HG02981 (cell line): ENCODE measurements around the gene ATF5.
"Not testable (repeated sequence)": the region's sequence is repeated elsewhere in the genome, so short reads cannot be mapped to it uniquely, and the experiment has no call there.

ENCODE experiments used
- ATAC-seq: cut with Tn5 transposase; IDR thresholded peaks from one replicate; pipeline ENCODE4 v1.9.1; 2021; ENCODE audit warnings: mild to moderate bottlenecking, moderate library complexity; ENCODE audit not compliant: unreplicated experiment

ATF5 gene

DNA sequence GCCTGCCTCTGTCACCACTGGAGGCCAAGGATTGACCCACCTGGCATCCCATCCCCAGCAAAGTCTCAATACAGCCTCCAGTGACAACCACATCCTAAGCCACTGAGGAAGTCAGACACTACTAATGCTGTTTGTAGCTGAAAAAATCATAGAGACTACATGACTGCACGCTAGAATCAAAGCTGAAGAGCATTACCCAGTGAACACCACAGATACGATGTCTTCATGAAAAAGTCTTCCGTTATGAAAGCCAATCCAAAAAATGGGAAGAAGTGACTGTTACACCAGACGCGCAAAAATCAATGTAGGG is 11.4 kb downstream of the ATF5 start:
- ATAC-seq = no peak

DNA sequence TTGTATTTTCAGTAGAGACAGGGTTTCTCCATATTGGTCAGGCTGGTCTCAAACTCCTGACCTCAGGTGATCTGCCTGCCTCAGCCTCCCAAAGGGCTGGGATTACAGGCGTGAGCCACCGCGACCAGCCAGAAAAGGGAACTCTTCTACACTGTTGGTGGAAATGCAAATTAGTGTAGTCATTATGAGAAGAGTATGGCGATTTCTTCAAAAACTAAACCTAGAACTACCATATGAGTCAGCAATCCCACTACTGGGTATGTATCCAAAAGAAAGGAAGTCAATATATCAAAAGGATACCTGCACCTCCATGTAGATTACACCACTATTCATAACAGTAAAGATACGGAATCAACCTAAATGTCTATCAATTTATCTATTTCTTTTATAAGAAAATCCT is 15.6 kb downstream of the ATF5 start:
- ATAC-seq = not testable (repeated sequence)

- ATAC-seq = no peak
These were observed 17.4 kb downstream of the ATF5 start for GRCh38 chr19:49946415-49946814.

DNA sequence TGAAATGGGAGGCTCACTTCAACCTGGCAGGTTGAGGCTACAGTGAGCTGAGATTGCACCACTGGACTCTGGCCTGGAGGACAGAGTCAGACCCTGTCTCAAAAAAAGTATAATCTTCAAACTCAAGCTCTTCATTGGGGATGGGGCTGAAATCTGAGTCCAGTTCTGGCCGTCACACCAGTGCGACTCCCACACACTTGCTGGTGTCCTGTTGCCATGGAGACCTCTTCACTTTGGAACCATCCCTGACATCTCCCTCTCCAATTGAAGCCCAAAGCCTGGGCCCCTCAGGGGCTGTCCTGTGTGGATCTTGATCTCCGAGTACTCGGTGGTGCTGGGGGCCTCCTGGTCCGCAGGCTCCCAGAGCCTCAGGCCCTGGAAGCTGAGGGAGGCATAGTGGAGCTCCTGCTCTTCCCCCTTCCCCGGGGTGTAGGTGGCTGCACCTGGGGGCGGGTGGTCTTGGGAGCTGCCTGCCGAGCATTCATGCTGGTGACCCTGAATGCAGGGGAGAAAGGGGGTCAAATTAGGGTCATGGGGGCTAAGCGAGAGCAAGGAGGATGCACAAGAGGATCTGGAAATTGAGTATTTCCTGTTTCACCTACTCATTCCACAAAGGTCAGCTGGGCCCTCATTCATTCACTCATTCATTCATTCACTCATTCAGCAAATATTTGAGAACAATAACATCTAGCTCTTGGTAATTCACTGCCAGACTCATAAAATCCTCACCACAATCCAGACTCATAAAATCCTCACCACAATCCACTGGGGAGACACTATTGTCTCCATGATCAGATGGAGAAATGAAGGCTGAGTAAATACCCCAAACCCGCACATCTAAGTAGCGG is 21.0 kb downstream of the ATF5 start:
- ATAC-seq = no peak

- no peak for ATAC-seq
These were observed 21.6 kb downstream of the ATF5 start for GRCh38 chr19:49950590-49950948.

DNA sequence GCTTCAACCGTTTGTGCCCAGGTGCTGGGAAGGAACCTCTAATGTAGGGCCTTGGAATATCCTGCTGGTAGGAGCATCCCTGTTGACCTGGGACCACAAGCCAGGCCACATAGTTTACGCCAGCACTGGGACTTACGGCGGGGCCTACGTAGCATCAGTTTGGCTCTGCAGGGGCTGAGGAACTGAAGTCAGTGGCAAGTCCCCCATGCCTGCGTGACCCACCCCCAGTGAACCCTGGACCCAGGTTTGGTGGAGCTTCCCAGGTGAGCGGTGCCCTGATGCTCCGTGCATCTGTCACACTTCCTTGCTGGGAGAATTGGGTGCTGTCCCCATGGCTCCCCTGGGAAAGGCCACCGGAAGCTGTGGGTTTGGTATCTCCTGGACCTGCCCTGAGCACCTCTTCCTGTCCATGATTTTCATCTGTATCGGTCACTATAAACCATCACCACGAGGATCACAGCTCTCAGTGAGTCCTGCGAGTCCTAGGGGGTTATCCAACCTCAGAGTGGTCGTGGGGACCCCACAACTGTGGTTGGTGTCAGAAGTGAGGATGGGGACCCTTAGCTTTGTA is 22.0 kb downstream of the ATF5 start:
- ATAC-seq = no peak

- no peak for ATAC-seq
These were observed 22.9 kb downstream of the ATF5 start for GRCh38 chr19:49951806-49952478.

GRCh38 chr19:49952479-49952836 is 23.5 kb downstream of the ATF5 start:
- no peak for ATAC-seq

DNA sequence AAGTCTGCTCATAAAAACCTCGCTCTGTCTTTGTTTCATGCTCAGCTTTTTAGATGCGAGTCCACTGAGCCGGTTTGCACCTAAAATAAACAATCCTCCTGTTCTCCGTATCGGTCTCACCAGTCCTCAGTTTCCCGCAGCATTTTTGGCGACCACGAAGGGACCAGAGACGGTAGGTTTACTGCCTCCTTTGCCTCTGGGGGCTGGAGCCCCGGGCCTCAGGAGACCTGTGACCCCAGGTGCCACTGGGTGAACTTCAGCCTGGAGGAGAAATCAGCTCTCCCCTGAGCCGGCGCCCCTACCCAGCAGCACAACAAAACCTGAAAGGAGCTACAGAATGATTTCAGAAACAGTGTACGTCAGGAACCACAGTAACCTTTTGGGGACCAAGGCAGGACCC is 23.9 kb downstream of the ATF5 start:
- ATAC-seq = no peak

DNA sequence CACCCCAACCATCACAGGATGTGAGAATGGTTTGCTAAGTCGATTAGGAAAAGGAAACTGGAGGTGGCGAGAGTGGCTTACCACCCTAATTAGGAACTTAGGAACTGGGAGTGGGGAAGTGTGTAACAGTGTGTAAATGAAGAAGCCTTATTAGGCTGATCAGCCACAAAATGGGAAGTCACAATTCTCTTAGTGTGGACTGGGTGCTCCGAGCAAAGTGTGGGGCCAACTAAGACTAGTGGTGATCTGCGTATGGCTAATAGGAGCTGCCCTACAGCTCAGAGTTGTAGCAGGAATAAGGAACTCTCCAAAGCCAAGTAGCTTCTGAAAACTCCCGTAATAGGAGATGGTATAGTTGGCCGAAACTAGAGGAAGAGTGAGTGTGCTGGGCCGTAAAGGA is 24.4 kb downstream of the ATF5 start:
- ATAC-seq = no peak

DNA sequence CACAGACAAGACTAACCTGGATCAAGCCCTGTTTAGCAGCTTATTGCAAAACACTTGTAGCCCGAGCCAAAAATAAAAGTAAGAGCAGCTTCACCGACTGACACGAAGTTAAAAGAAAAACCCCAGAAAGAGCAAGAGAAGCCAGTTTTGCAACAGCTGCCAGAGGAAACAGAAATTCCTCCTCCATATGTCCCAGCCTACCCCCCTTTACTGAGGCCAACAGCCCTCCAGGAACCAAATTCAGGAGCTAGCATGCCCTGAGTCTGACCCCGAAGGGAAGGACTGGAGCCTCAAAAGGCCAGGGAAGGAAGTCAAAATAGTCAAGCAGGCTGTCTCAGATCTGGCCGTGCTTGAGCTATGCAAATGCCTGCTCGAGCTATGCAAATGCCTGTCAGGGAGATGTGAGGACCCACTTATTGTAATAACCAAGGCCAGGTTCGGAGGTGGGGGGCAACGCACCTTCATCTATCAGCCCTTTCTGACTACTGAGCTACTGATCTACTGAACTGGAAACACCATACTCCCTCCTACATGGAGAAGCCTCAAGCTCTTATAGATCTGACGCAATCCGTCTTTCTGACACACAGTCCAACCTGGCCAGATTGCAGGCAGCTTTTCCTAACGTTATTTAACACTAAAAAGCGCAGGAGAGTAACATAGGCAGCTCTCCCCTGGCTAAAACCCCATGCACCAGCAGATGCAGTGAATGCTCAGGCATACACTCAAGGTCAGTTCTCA is 25.3 kb downstream of the ATF5 start:
- no peak for ATAC-seq

DNA sequence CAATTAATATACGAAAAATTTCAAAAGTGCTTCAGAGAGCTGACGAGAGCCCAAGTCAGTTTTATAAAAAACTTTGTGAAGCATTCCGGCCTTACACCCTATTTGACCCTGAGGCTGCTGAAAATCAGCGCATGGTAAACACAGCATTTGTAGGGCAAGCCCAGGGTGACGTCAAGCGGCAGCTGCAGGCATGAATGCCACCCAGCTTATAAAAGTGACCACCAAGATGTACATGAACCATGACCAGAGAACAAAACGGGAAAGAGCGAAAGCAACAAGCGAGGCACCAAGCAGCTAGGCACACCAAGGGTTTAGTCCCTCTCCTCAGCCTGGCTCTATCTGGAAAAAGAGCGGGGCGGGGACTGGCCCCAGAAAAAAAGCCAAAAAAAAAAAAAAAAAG is 25.9 kb downstream of the ATF5 start:
- no peak for ATAC-seq

GRCh38 chr19:49956115-49956495 is 27.1 kb downstream of the ATF5 start:
- no peak for ATAC-seq

DNA sequence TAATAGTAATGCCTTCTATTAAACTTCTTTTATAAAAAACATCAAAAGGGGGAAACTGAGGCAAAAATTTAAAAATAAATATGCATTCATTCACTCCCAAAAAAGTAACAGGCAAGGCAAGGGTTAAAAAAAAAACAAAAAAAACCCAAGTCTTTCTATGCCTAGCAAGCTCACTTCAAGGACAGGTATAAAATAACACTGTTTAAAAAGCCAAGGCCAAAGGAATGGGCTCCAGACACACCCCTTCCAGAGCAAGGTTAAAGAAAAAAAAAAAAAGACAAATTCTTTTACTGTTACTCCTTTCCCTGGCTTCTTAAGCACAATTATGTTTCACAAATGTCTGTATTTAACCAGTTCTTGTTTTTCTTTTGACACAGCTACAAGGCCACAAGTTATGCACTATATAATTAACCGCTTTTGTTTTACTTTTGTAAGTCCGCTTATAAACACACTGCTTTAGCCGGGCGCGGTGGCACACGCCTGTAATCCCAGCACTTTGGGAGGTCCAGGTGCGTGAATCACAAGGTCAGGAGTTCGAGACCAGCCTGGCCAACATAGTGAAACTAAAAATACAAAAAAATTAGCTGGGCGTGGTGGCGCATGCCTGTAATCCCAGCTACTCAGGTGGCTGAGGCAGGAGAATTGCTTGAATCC is 28.4 kb downstream of the ATF5 start:
- ATAC-seq = no peak

DNA sequence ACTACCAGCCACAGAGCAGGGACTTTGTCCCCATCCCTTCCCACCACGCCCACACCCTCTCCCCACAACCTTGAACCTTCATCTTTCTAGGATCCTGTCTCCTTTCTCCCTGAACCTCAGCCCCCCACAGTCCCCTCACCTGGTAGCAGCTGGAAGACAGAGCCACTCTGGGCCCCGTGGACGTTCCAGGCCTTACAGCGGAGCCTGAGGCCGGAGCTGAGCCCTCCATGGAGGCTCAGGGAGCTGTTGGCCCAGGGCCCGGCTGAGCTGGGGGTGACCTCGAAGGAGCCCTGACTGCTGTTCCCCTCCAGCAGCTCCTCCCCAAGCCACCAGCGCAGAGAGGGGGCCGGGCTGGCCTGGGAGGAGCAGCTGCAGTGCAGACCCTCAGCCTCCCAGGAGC is 29.1 kb downstream of the ATF5 start:
- ATAC-seq = not testable (repeated sequence)

- not testable (repeated sequence) for ATAC-seq
These were observed 29.6 kb downstream of the ATF5 start for GRCh38 chr19:49958596-49958995.

DNA sequence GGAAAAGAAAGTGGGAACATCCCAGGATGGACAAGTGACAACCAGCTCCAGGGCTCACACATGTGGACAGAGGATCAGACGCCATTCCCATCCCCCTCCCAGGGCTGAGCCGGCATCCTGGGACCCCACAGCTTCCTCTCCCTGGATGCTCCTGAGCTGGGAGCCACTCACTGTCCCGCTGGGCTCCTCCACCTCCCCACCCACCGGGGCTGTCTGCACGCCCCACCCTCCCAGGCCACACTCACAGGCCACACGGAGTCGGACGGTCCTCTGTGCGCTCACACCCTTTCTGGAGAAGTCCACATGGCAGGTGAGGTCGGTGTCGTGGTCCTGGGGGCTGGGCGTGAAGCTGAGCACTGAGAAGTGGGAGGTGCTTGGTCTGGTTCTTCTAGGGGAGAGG is 30.9 kb downstream of the ATF5 start:
- not testable (repeated sequence) for ATAC-seq

DNA sequence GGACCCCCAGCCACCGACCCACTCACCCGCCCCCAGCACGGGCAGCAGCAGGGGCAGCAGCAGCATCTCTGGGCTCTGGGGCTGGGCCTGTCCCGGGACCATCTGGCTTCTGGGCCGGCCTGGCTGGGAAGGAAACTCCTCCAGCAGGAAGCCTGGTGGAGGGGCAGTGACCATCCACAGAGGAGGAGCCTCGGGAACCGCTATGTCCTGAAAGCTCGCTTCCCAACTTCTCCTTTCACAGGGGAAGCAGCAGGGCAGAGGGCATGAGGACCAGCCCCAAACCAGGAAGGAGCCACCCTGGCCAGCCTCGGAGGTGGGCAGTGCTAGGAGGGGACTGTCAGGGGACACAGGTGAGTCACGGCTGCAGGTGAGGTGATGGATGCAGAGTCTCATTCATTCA is 32.0 kb downstream of the ATF5 start, which contains the start of gene SIGLEC11:
SIGLEC11 (minus strand) TSS at position 193 of the 400 bp plus-strand sequence; CDS start at position 102, 91 bp downstream.
- not testable (repeated sequence) for ATAC-seq

- ATAC-seq = no peak
These were observed 39.4 kb downstream of the ATF5 start for GRCh38 chr19:49968279-49968922.

GRCh38 chr19:49969355-49969754 is 40.4 kb downstream of the ATF5 start:
- ATAC-seq = not testable (repeated sequence)

DNA sequence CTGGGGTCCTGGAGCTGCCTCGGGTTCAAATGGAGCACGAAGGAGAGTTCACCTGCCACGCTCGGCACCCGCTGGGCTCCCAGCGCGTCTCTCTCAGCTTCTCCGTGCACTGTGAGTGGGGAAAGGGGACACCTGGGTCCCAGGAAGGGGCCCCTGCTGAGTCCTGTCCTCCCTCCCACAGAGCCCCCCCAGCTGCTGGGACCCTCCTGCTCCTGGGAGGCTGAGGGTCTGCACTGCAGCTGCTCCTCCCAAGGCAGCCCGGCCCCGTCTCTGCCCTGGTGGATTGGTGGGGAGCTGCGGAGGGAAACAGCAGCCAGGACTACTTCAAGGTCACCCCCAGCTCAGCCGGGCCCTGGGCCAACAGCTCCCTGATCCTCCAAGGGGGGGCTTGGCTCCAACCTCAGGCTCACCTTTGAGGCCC is 43.0 kb downstream of the ATF5 start:
- ATAC-seq = no peak
